GM18861 (cell line): ENCODE measurements around the gene PTGDR2.
"Not testable (repeated sequence)": the region's sequence is repeated elsewhere in the genome, so short reads cannot be mapped to it uniquely, and the experiment has no call there.

Experiments
- ATAC-seq: cut with Tn5 transposase; IDR thresholded peaks from one replicate; pipeline ENCODE4 v1.9.1; 2021; ENCODE audit not compliant: unreplicated experiment

PTGDR2 gene

DNA sequence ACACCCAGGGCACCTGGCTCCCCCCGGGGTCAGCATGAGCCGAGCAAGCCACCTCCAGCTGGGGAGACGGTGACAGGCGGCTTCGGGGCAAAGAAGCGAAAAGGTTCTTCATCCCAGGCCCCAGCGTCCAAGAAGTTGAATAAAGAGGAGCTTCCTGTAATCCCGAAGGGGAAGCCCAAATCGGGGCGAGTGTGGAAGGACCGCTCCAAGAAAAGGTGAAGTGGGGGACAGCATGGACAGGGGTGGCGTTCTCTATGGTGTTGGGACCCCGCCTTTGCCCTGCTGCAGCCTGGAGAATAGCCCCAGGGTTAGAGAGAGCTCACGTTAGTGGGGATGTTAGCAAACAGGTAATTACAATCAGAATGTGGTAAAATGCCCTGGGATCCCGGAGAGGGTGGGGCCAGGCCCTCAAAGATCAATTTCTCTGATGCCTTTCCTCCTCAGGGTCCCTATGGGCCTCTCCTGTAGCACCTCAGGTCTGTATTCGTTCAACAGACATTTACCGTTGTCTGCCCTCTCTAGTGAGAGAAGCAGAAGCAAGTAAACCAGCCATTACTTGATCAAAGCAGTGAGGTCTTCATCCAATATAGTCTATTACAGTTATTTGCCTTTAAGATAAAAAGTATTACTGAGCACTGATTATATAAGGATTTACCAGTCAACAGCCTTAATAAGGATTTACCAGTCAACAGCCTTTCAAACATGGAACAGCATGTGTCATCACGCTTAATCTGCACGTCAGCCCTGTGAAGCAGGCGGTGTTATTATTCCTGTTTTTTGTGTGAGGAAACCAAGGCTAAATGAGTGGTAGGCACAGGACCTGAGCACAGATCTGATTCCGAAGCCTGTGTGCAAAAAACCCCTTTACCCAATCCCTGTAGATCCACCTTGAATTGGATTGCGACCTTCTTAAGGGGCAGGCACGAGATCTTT, 12.8 kb downstream of the PTGDR2 start:
- ATAC-seq: no peak

DNA sequence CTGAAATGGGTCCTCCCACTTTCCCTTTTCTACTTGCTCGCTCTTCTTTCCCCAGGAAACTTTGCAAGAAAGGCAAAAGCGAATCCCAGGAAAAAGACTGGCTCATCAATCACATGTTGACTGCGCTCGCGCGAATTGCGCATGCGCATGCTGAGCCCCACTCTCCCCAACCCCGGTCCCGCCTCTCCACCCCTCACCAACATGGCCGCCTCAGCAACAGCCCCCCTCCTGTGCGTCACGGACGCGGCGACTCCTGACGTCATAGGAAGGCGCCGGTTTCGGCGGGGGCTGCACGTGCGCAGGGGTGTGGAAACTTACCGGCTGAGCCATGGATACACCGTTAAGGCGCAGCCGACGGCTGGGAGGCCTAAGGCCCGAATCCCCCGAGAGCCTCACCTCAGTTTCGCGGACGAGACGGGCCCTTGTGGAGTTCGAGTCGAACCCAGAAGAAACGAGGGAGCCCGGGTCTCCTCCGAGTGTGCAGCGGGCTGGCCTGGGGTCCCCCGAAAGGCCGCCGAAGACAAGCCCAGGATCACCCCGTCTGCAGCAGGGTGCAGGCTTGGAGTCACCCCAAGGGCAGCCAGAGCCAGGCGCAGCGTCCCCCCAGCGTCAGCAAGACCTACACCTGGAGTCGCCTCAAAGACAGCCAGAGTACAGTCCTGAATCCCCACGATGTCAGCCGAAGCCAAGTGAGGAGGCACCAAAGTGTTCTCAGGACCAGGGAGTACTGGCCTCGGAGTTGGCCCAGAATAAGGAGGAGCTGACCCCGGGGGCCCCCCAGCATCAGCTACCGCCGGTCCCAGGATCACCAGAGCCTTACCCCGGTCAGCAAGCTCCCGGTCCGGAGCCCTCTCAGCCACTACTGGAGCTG, 13.7 kb downstream of the PTGDR2 start, which contains the start of gene CCDC86:
CCDC86 (plus strand) TSS at position 317 of the 871 bp plus-strand sequence; CDS start at position 329, 12 bp downstream.
- ATAC-seq: peak; percentile 69

DNA sequence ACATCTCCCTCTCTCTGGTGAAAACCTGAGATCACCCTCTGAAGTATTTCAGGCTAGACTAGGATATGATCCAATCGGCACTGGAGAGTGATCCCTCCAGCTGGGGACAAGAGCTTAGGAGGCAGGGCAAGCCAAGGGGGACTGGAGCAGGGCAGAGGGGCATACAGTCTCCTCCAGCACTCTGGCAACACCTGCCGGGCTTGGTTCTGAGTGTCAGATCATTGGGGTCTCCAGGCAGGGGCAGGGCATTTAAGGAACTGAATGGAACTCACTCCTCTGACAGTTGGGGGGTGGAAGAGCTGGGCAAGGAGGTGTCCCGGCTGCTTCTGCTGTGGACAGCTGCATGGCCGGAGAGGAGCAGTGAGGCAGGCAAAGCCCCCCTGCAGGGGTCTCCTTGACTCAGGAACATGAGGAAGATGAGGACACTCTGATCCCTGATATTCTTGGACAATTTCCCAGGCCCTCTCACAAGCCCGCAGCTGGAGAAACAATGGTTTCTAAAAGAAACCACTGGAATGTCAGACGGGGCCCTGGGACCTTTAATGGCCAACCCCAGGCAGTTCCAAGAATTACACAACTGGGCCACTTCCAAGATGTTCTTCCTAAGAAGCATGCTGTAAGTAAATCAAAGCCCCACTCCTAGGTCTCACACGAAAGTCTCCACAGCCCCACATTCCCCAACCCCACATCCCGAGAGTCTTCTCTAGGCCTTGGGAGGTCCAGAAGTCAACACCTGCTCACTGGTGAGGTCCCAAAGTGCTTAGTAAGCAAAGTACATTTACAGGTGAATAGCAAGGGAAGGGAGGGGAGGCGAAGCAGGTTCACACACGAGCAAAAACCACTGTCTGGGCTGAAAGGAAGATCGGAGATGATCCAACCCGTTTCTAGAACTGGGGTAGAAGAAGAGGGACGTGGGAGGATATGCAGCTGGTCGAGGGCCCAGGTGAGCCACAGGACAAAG, 15.0 kb downstream of the PTGDR2 start:
- no peak for ATAC-seq

DNA sequence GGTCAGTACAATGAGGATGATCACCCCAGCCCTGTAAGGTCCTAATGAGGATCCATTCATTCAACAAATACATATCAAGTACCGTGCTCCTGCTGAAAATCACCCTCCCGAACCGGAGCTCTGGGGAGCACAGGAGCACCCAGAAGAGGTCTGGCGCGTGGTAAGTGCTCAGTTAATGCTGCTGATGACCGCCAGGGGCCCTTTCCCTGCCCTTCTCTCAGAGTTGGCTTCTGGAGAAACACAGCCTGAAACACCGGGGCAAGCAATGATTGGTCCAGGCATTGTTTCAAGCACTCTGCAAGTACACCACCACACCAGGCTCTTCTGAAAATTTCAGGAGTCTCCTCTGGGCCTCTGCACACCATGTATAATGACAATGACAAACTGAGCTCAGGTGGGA, 17.6 kb downstream of the PTGDR2 start:
- ATAC-seq: no peak

DNA sequence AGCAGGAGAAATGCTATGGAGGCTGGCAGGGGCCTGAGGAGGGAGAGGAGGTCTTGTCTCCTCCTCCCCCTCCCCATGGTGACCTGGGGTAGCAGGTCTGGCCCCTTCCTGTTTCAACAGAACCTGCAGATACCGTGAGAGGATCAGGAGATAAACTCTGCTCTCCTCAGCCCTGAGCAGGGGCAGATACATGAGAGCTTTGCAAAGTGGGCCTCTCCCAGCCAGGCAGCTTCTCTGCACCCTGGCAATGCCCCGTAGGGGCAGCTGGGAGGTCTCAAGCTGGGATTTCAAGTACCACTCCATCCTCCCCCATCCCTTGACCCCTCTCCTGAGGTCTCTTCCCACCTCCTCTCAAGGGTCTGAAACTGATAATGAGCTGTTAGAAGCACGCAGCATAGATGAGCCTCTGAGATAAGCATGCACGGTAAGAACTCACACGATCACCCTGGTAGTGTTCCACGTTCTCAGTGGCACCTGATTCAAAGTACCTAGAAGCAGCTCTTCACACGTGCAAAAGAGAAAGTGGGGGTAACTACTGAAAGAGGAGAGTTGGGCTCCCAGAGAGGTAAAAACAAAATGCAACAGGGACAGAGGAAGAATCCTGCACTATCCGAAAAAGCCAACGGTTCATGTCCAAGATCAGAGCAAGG, 18.8 kb downstream of the PTGDR2 start:
- no peak for ATAC-seq

DNA sequence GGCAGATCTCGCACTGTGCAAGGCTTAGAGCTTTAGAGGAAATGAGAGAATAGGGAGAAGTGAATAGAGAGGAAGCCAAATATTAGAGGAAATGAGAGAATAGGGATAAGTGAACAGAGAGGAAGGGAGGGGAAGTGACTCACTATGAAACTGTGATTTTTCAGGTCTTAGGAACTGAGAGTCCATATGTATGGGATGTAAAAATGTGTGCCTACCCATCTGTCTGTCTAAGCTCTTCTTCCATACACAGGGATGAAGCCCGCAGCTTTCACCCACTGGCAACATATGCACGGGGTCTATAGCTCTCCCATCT, 20.3 kb downstream of the PTGDR2 start:
- ATAC-seq: no peak

DNA sequence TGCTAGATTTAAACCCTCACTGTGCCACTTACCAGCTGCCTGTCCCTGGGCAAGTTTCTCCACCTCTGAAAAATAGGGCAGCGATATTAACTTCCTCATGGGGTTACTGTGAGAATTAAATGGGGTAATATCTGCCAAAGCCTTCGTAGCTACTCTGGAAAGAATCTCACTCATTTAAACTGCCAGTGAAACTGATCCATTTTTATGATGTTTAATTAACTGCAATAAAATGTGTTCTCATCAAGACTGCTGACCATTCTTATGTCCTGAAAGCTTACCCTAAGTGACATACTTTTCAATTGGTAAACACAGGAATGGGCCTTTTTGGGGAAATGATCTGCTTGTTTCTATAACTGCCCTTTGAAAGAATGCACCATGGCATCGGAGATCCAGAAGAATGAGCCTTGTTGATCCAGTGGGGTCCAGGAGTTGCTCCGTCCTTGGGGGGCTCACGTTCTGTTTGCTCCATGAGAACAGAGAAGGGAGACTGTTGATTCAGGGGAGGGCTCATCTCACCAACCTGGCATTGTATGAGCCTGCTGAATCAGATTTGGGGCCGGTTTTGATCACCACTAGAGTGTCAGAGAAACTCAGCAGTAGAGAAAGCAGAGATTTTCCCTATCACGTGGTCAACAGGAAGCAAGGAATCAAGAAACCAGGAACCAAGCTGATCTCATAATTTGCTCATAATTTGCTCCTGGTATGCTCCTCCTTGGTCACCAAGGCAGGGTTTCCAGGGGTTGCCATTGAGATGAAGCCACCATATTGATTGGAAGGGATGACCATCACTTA, 20.8 kb downstream of the PTGDR2 start:
- ATAC-seq: no peak

DNA sequence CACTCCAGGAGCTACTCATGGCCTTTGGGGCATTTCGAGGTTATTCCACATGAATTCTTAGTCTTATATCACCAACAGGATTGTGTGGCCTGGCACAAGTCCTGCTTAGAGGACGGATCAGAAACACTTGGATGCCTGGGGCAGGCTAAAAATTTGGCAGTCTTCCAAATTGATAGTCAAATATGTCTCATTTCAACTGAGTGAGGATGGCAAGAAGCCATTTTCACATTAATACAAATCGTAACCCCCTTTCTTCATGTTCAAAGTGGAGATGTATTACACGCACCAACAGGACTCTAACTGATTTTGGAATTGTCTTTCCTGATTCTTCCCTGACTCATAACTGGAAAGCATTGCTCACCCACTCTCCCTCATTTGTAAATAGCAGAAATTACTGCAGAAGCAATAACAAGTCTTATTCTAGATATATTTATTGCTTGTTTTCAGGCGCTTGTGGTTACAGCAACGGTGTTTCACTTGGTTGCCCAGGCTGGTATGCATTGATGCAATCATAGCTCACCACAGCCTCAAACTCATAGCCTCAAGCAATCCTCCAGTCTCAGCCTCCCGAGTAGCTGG, 24.2 kb downstream of the PTGDR2 start:
- ATAC-seq: no peak

DNA sequence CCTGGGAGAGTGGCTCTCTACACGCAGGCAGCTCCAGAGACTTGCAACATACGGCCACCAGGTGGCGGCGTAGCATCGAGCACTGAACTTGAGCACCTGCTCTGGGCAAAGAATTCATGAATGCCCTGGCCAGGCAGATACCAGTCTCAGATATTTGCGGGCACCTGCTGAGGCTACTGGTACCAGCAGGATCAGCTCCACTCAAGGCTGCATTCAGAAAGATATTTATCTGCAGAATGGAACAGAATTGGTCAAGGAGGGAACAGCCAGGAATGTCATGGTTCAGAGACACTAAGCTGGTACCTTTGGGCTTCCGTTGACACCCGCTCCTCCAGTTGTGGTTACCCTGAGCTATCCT, 24.6 kb downstream of the PTGDR2 start:
- ATAC-seq: peak; percentile 82

DNA sequence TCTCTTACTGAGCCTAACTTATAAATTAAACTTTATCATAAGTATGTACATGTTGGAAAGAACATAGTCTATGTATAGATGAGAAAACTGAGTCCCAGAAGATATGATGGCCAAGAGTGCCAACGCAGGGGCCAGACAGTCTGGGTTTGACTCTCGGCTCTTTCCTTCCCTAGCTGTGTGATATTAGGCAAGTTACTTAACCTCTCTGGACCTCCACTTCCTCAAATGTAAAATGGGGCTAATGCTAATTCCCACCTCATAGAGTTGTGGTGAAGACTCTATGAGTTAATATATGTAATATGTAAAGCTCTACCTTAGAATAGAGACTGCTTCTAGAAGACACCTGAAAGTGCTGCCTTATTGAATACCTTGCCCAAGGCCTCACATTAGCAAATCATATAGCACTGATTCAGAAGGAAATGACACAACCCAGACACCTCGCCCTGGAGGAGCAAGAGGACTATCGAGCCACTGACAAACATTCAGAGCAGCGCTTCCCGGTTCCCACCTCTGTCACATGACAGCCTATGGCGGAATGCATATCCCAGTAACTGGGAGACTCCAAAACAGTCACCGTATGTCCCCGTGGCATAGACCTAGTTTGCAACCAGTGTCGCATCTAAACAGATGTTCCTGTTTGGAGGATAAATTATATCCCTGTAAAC, 25.1 kb downstream of the PTGDR2 start:
- peak; percentile 44 for ATAC-seq

DNA sequence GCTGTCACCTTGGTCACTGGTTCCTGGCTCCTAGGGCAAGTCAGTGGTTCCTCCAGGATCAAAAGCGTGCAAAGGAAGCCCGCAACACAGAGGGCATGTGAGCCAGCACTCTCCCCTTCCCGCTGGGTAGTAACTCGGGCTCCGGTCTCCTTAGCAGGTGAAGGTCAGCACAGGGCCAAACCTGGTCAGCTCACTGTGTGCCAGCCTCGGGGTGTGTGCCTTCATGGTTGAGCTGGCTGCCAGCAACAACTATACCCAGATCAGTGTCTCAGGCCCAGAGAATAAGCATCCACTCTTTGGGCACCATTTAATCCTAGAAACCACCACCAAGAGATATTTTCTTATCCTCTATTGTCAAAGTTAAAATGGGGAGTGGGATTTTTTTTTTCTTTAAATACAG, 30.0 kb downstream of the PTGDR2 start:
- ATAC-seq: no peak

DNA sequence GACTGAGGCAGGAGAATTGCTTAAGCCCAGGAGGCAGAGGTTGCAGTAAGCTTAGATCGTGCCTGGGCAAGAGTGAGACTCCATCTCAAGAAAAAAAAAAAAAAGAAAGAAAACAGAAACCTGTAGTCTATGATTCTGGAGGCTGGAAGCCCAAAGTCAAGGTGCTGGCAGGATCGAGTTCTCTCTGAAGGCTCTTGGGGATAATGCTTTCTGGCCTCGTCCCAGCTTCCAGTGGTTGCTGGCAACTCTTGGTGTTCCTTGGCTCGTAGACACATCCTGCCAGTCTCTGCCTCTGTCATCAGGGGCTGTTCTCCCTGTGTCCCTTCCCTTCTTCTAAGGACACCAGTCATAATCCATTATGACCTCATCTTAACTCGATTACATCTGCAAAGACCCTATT, 30.6 kb downstream of the PTGDR2 start:
- no peak for ATAC-seq

DNA sequence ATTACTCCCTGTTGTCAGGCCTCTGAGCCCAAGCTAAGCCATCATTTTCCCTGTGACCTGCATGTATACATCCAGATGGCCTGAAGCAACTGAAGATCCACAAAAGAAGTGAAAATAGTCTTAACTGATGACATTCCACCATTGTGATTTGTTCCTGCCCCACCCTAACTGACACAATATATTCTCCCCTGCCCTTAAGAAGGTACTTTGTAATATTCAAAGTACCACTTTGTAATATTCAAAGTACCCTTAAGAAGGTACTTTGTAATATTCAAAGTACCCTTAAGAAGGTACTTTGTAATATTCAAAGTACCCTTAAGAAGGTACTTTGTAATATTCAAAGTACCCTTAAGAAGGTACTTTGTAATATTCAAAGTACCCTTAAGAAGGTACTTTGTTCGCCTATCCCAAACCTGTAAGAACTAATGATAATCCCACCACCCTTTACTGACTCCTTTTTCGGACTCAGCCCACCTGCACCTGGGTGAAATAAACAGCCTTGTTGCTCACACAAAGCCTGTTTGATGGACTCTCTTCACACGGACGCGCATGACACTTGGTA, 31.9 kb downstream of the PTGDR2 start:
- not testable (repeated sequence) for ATAC-seq

DNA sequence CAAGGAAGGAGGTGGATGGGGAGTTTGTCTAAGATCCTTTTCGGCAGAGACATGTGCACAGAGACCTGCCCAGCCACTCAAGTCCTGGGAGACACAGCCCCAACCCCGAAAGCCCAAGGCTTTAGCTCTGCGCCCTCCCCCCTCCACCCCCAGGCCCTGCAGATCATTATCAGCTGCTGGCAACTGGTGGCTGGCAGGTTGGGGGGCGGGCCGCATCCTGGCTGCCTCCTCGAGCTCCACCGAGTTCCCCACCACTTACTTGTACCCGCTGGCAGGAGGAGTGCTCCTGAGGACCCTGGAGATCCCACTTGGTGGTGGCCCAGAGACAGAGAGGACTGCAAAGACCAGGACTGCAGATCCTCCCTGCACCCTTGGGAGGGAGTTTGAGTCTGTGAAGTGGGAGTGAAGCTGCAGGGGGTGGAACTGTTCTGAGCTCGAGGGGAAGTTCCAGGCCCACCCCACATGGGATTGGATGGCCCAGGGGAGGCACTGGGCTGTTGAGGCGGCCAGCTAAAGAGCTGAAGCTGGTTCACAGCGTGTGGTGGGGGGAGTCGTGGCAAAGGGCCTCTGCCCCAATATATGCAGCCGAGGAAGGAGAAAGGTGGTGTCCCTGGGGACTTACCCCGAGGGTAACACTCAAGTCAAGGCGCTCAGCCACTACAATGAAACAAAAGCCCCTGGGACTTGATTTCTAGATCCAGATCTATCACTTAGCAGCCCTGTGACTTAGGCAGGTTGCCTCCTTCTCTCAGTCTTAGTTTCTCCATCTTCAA, 33.7 kb downstream of the PTGDR2 start:
- no peak for ATAC-seq

DNA sequence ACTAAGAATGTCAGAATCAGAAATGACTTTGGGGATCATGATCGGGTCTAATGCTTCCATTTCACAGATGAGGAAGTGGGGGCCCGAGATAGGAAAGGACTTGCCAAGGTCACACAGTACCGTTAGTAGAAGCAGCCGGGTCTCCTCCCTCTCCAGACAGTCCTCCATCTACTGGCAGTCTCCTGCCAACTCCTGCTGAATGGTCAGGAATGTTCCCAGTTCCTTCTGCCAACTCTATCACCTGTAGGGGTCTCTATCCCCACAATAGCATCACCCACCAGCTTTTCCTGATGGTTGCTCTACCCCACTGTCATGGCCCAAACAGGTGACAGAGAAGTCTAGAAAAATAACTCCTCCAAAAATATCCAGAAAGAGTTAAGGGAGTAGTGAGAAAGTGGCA, 37.7 kb downstream of the PTGDR2 start:
- ATAC-seq: no peak

DNA sequence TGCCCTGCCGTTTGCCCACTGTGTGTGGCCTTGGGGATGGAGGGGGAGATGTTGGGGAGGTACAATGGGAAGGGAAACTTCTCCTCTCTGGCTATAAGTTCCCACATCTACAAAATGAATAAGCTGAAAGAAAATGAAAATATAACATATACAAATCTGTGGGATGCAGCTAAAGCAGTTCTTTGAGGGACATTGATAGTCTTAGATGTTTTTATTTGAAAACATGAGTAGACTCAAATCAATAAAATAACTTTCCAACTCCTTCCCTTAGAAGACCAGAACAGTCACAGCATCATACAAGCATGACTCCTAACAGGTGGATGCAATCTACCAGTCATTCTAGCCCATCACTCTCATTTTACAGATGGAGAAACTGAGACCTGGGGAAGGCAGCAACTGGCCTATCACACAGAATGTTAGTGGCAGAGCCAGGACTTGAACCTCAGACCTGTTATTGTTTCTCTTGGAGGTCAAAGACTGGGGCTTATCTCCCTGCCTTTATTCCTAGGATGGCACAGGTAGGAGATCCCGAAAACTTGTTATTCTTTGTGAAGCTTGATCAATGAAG, 39.1 kb downstream of the PTGDR2 start:
- no peak for ATAC-seq

DNA sequence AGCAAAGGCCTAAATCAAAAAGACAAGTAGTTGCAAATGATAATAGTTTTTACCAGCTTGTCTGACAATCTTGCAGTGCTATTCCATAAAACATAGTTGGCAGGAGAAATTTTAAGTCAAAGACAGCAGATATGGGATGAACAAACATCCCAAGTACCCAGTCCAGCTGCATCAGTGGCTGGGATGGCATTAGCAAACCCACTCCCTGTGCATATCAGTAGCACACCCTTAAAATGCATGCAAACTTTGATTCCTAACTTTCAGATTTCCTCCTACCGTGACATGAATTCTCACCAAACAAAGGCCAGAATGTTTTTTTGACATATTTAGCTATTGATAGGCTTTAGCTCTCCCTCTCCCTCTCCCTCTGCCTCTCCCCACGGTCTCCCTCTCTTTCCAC, 41.6 kb downstream of the PTGDR2 start:
- no peak for ATAC-seq
